ENCODE data around the gene CACNG4. TPM values are rescaled to one million over a fixed set of nuclear protein-coding genes. Genes with fewer than 3 reads are reported as not detected.

CACNG4 gene
- total and polyA plus RNA-seq, 9 of the 15 experiments (the other 6 are each of a cell fraction or from before 2014, with no cell fraction given) = 0.07 TPM; not detected in 8

- H4K20me1 ChIP-seq (replicated peaks; ENCODE audit: control insufficient read depth, insufficient read depth, low read length) = no peaks in the 10 kb centered on the region
- H3K27ac ChIP-seq (ENCODE audit: extremely low read depth, low read depth, low read length) = no peak overlapping the region
- intact Hi-C loops (cut with micrococcal nuclease) (no loop called here), in situ Hi-C loops (cut with MboI) (no loop called here)
- H3K9me1 ChIP-seq (ENCODE audit: control insufficient read depth, insufficient read depth, low read length) = no peaks in the 10 kb centered on the region
- no peak overlapping the region for H2AFZ ChIP-seq (ENCODE audit: low read depth, low read length)
- H3K9ac ChIP-seq (ENCODE audit: insufficient read depth in 1 of 2, low read depth in 2 of 2, low read length in 2 of 2) = no peak overlapping the region
- no peaks in the 10 kb centered on the region; the same call in 1 of the 2 replicates for H3K9me3 ChIP-seq (replicated peaks; ENCODE audit: control insufficient read depth, insufficient read depth, low read depth, low read length)
- no peak for TF ChIP-seq MYBL2 (IDR thresholded peaks at IDR 0.05; ENCODE audit: low read depth)
- TF ChIP-seq MYBL2 (CRISPR knock-in tag; IDR thresholded peaks at IDR 0.05; ENCODE audit: borderline replicate concordance) = no peak
- no peak for TF ChIP-seq PHTF2 (CRISPR knock-in tag; IDR thresholded peaks at IDR 0.05)
- no peak for TF ChIP-seq RCOR1 (IDR thresholded peaks at IDR 0.05; ENCODE audit: borderline replicate concordance in 1 of 2, low read depth in 2 of 2, low read length in 2 of 2)
- no peak for TF ChIP-seq ZEB2 (IDR thresholded peaks at IDR 0.05)
- no peak for TF ChIP-seq ZNF274 (IDR thresholded peaks at IDR 0.05; ENCODE audit: borderline replicate concordance, low read depth, low read length)
- no peak for TF ChIP-seq EP400 (IDR thresholded peaks at IDR 0.05)
- TF ChIP-seq ELF4 (CRISPR knock-in tag; IDR thresholded peaks at IDR 0.05) = no peak
- TF ChIP-seq BRF1 (IDR thresholded peaks at IDR 0.05; ENCODE audit: borderline replicate concordance, extremely low read depth, insufficient read length) = no peak
- no peak for TF ChIP-seq HNRNPUL1 (IDR thresholded peaks at IDR 0.05; ENCODE audit: low read length)
- no peak for TF ChIP-seq SOX6 (IDR thresholded peaks at IDR 0.05)
- no peak for TF ChIP-seq ATF3 (IDR thresholded peaks at IDR 0.05)
- no peak for TF ChIP-seq ATF3 (CRISPR knock-in tag; conservative IDR thresholded peaks at IDR 0.05)
- TF ChIP-seq ZNF318 (IDR thresholded peaks at IDR 0.05; ENCODE audit: borderline replicate concordance in 1 of 2, low read depth in 1 of 2) = no peak
- H3K27me3 ChIP-seq (ENCODE audit: control insufficient read depth in 2 of 2, insufficient read depth in 2 of 2, low read length in 2 of 2) = peaks cover 23 to 45% of the 10 kb centered on the region in 2 experiments
- peaks cover 0 to 6% of the 10 kb centered on the region in 2 experiments; a peak in 1 of 5 replicates for H3K4me1 ChIP-seq (replicated peaks in 1 of 2; ENCODE audit: control insufficient read depth in 2 of 2, insufficient read depth in 2 of 2, low read length in 2 of 2)
- ChIA-PET CTCF (ENCODE audit: low intra/inter-chr PET ratio) (no interaction called here), POLR2A (no interaction called here)
- FAIRE-seq = no peak
- no peak overlapping the region for H3K4me3 ChIP-seq
- no peak overlapping the region for H3K4me2 ChIP-seq (ENCODE audit: insufficient read depth, low read length)
- no peak for ATAC-seq
- no peaks in the 10 kb centered on the region for H3K79me2 ChIP-seq (ENCODE audit: control insufficient read depth, insufficient read depth, low read length)
- no peaks in the 10 kb centered on the region; the same call in 2 of the 3 replicates for H3K36me3 ChIP-seq (ENCODE audit: control insufficient read depth, insufficient read depth, low read length)
- 0% methylated on average over 5 of the region's 5 CpGs for WGBS (ENCODE audit: insufficient coverage, low coverage, missing lambda C conversion rate)
- no peak for DNase-seq (ENCODE audit: extremely low read depth in 1 of 4, low spot score in 3 of 4)
- BruUV-seq (replicated peaks) = no TSS peak
Measured at GRCh38 chr17:67051837-67052236, 87.3 kb downstream of the CACNG4 start.

Data from K562 (cell line).